Cardiac muscle cell (in vitro differentiated cells and primary cell): ENCODE results near the gene PUS10. TPM values are rescaled to one million over a fixed set of nuclear protein-coding genes. Genes with fewer than 3 reads are reported as not detected.

Experiments used
- DNase-seq, 2 donors: peaks; one replicate each; pipeline versions ENCODE4 v3.0.0 to v3.0.0-alpha.2; 2010 to 2017; ENCODE audit warnings: low read depth in 1 of 2, low spot score in 1 of 2
- H3K27ac ChIP-seq: fragments of 200-600 bp; sonication (generic); 2 replicates; pipeline ENCODE4 v1.5.1; 2016
- H3K27me3 ChIP-seq: fragments of 200-600 bp; sonication (generic); 2 replicates; pipeline ENCODE4 v1.6.0; 2016; ENCODE audit warnings: control low read depth
- H3K36me3 ChIP-seq: fragments of 200-600 bp; sonication (generic); 2 replicates; pipeline ENCODE4 v1.5.1; 2016; ENCODE audit warnings: control low read depth
- H3K4me1 ChIP-seq: fragments of 200-600 bp; sonication (generic); 2 replicates; pipeline ENCODE4 v1.8.1; 2017; ENCODE audit warnings: low read depth, mild to moderate bottlenecking, mixed run types
- H3K4me3 ChIP-seq: fragments of 200-600 bp; sonication (generic); 2 replicates; pipeline ENCODE4 v1.5.1; 2016; ENCODE audit warnings: mild to moderate bottlenecking
- H3K9me3 ChIP-seq: fragments of 200-600 bp; sonication (generic); 2 replicates; pipeline ENCODE4 v1.5.1; 2017; ENCODE audit warnings: low read depth, mild to moderate bottlenecking, control low read depth
- polyA plus RNA-seq: library from polyadenylated mRNA; unstranded; fragments of >200 nt; fragmentation: Nextera tagmentation; extraction: Ambion mirVana; gene quantifications from 2 replicates; pipeline ENCODE4 v1.2.1, GENCODE V29; 2016
- total RNA-seq: library from RNA; depleted of rRNA; stranded (reverse); fragments of >200 nt; gene quantifications from 2 replicates; pipeline ENCODE4 v1.2.3, GENCODE V29; 2016
- TF ChIP-seq, protein P1 (sequence below): IDR thresholded peaks from 2 replicates; pipeline ENCODE4 v1.5.1; 2012; ENCODE audit warnings: low read depth, mild to moderate bottlenecking, low read length

PUS10 gene
- total and polyA plus RNA-seq, 2 experiments from 2014 or later, result 3.0 to 8.9 TPM

DNA sequence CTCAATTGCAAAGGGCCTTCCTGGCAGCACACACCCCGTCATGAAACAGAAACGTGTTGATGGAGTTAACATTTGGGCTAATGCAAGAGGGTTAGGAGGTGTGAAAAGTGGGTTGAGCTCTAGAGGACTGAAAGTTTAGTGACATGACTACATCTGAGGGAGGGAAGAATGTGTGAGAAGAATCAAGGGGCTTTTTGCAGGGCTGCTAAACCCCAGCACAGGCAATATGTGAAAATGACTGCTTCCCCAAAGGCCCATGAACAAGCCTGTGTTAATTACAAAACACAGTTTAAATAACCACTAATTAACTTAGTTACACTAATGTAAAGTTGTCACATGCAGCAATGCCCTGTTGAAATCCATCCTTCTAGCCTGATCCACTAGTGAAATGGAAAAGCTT, 63.9 kb downstream of the PUS10 start:
- no peak overlapping the region for H3K27ac ChIP-seq
- H3K27me3 ChIP-seq, result no peaks in the 10 kb centered on the region
- no peak overlapping the region for H3K4me3 ChIP-seq
- H3K36me3 ChIP-seq, result no peaks in the 10 kb centered on the region
- H3K9me3 ChIP-seq, result no peaks in the 10 kb centered on the region
- no peaks in the 10 kb centered on the region for H3K4me1 ChIP-seq
- TF ChIP-seq, protein P1, sequence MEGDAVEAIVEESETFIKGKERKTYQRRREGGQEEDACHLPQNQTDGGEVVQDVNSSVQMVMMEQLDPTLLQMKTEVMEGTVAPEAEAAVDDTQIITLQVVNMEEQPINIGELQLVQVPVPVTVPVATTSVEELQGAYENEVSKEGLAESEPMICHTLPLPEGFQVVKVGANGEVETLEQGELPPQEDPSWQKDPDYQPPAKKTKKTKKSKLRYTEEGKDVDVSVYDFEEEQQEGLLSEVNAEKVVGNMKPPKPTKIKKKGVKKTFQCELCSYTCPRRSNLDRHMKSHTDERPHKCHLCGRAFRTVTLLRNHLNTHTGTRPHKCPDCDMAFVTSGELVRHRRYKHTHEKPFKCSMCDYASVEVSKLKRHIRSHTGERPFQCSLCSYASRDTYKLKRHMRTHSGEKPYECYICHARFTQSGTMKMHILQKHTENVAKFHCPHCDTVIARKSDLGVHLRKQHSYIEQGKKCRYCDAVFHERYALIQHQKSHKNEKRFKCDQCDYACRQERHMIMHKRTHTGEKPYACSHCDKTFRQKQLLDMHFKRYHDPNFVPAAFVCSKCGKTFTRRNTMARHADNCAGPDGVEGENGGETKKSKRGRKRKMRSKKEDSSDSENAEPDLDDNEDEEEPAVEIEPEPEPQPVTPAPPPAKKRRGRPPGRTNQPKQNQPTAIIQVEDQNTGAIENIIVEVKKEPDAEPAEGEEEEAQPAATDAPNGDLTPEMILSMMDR, result no peak
- no peak for DNase-seq

DNA sequence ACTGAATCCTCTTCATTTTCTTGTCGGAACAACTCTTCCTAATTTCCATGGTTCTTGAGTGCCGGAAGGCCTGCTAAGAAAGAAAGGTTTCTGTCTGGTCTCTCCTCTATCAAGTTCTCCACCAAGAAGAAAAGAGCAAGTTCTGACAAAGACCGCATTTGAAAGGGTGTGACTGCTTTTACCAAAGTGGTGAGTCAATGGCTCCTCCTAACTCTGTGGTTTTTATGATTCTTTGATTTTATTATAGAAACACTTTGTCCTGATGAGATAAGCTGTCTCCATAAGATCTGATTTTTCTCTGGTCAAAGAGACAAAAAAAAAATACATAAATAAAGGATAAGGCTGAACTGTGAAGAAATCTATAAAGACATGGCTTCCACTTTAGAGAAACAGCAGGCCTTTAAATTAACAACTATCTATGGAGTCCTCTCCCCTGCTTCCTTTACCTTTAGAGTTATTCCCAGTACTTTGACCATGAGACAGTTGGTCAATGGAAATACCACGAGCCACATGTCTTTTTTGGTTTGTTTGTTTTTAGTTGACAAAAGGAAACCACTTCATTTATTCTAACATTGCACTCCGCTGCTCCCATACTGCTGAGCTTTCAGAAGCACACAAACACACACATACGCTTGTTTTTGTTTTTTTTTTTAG, 69.0 kb downstream of the PUS10 start:
- H3K27ac ChIP-seq, result no peak overlapping the region
- no peak for DNase-seq
- H3K4me3 ChIP-seq, result no peak overlapping the region

DNA sequence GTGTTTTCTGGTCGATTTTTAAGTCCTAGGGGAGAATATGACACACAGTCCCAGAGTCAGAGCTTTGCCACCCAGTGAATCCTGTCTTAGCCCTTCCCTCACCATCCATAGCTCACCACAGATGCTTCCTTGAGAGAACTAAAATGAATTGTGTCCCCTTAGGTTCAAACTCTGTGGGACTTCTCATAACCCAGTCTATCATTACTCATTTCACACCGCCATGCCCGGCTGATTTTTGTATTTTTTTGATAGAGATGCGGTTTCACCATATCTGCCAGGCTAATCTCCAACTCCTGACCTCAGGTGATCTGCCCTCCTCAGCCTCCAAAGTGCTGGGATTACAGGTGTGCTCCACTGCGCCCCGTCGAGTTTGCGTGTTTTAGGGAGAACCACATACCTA, 69.9 kb downstream of the PUS10 start:
- DNase-seq, result no peak
- H3K4me1 ChIP-seq, result no peaks in the 10 kb centered on the region
- no peaks in the 10 kb centered on the region for H3K27me3 ChIP-seq
- H3K4me3 ChIP-seq, result no peak overlapping the region
- H3K27ac ChIP-seq, result no peak overlapping the region
- H3K9me3 ChIP-seq, result no peaks in the 10 kb centered on the region
- TF ChIP-seq, protein P1, result no peak
- H3K36me3 ChIP-seq, result no peaks in the 10 kb centered on the region

More for the DNA sequence above, 69.0 kb downstream of the PUS10 start:
- H3K27me3 ChIP-seq, result no peaks in the 10 kb centered on the region
- no peaks in the 10 kb centered on the region for H3K4me1 ChIP-seq
- H3K36me3 ChIP-seq, result no peaks in the 10 kb centered on the region
- TF ChIP-seq, protein P1, result no peak
- H3K9me3 ChIP-seq, result no peaks in the 10 kb centered on the region

DNA sequence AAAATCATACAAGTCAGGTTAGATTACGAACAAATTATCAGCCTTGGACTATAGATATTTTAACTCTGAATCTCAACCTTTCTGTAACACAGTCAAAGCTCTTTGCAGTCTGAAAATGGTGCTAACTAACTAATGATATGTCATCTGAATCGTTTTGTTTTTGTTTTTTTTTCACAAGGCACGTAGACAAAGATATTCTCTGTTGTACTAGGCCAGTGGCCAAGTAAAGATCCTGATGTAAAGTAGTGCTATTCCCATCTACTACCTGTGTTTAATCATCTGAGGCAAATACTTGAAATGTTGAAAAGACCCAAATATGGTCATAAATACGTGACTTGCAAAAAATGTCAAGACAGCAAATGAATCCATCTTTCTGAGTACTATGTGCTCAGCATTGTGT, 71.0 kb downstream of the PUS10 start:
- TF ChIP-seq, protein P1, result no peak
- no peaks in the 10 kb centered on the region for H3K9me3 ChIP-seq
- H3K4me3 ChIP-seq, result no peak overlapping the region
- H3K4me1 ChIP-seq, result no peaks in the 10 kb centered on the region
- H3K27me3 ChIP-seq, result no peaks in the 10 kb centered on the region
- no peak for DNase-seq
- no peaks in the 10 kb centered on the region for H3K36me3 ChIP-seq
- H3K27ac ChIP-seq, result no peak overlapping the region

DNA sequence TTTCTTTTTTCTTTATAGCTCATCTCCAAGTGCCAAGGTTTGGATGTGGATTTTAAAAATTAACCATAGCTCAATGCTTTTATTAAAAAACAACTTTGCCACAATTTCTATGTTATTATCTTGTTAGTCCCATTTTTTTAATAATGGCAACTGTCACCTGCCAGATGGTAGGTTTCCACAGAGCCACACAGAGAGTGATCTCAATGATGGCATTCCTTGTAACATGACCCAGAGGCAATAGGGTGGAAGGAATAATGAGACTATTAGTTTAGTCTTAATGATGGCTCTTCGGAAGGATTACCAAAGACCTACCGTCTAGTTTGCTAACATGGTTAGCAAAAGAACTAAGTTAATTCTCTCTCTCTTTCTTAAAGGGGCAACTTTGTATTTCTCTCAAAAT, 72.7 kb downstream of the PUS10 start:
- TF ChIP-seq, protein P1, result no peak
- Histone ChIP-seq H3K4me1 (no peaks in the 10 kb centered on the region), H3K9me3 (no peaks in the 10 kb centered on the region), H3K36me3 (no peaks in the 10 kb centered on the region), H3K4me3 (no peak overlapping the region), H3K27ac (no peak overlapping the region), H3K27me3 (no peaks in the 10 kb centered on the region)
- no peak for DNase-seq

DNA sequence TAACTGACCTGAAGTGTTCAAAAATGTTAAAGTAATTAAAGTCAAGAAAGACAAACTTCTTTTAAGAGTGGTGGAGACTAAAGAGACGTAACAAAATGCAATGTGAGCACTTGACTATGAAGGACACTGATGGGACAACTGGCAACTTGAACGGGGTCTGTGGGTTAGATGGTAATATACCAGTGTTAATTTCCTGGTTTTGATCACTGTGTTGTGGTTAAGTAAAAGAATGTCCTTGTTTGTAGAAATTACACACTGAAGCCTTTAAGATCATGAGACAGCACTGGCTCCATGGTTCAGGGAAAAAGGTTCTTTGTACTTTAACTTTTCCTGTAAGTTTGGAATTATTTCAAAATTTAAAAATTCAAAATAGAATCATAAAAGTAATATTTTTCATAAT, 78.4 kb downstream of the PUS10 start:
- no peaks in the 10 kb centered on the region for H3K36me3 ChIP-seq
- TF ChIP-seq, protein P1, result no peak
- DNase-seq, result no peak

More for the DNA sequence above, 78.4 kb downstream of the PUS10 start:
- H3K4me1 ChIP-seq, result no peaks in the 10 kb centered on the region
- no peak overlapping the region for H3K4me3 ChIP-seq
- no peaks in the 10 kb centered on the region for H3K9me3 ChIP-seq
- no peak overlapping the region for H3K27ac ChIP-seq
- no peaks in the 10 kb centered on the region for H3K27me3 ChIP-seq
